GM21786 (cell line): Measurements from ENCODE around the gene CSTPP1.

Experiments
- ATAC-seq: cut with Tn5 transposase; IDR thresholded peaks from one replicate; pipeline ENCODE4 v1.9.1; 2021; ENCODE audit not compliant: unreplicated experiment

Gene CSTPP1

DNA sequence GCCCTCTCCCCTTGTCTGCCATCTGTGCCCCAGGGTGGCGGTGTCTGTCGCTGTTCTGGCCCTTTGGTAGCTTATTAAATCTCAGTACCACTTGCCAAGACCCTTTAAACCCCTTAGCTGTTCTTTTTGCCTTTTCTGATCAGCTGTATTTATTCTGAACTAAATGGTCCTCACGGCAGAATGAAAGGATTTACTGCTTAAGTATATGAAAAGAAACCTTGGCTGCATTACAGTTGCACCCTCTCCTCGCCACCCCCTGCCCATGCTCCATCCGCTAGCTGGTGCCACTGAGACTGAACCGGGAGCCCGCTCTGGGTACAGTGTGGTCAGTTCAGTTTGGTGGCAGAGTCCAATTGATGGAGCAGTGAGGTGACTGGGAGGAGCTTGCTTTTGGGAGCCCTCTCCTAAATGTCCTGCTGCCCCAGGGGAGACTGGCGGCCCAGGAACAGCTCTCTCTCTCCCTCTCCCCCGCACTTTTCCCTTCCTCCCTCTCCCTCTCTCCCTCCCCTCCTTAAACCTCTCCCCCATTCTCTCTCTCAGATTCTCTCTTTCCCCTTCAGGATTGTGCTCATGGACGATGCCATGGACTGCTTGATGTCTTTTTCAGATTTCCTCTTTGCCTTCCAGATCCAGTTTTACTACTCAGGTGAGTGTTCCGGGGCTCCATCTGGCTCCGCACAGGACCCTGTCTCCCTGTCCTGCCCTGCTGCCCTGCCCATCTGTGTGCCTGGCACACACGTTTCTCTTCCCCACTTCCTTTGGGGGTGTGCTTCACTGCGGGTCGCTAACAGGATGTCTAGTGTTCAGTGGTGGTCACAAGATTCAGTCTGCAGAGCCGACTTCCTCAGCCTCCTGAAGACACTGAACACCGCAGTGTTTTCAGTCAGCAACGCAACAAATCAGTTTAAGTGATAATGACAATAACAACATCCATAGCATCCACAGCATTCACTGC, 218.3 kb downstream of the CSTPP1 start:
- ATAC-seq: no peak

DNA sequence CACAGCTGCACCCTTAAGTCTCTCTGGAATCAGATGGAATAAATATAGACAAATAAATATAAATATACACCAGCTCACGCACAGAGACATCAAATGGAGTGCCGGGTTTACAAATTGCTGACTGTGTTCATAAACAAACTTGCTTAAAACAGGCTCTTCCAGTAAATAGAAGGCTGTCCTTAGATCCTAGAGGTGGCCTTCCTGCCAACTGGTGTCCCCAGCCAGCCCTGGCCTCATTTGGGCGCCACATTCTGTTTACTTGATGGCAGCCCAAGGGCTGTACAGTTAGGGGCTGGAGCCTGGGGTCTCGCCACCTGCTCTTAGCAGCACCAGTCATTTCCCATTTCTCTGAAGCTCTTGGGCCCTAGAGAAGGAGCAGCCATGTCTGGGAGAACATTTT, 219.3 kb downstream of the CSTPP1 start:
- ATAC-seq: no peak

DNA sequence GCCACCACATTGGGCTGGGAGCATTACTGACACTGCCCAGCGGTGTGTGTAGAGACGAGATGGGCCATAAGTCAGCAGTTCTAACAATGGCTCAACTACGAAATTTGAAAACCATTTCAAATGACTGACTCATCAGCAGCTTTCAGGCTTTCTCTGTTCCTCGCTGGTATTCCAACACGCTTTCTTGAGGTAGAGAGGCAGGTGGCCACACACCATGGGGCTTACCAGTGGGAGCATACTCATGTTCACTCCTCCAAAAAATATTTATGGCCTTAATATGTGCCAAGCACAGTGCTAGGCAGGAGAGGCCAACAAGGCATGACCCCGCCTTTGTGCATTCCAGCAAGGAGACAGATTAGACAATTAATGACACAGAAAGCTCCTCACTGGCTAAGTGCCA, 219.8 kb downstream of the CSTPP1 start:
- ATAC-seq: no peak

DNA sequence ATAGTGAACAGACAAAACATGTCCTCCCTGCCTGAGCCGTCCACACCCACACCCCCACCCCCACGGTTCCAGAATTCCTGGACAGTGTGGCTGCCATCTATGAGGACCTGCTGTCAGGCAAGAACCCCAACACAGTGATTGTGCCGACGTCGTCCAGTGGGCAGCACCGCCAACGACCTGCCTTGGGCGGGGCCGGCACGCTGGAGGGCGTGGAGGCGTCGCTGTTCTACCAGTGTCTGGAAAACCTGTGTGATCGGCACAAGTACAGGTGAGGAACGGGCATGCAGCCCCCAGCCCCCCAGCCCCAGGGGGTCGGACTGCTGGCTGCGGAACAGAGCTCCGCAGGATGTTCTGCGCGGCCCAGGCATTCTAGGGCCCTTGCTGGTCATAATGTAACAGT, 220.4 kb downstream of the CSTPP1 start:
- no peak for ATAC-seq

DNA sequence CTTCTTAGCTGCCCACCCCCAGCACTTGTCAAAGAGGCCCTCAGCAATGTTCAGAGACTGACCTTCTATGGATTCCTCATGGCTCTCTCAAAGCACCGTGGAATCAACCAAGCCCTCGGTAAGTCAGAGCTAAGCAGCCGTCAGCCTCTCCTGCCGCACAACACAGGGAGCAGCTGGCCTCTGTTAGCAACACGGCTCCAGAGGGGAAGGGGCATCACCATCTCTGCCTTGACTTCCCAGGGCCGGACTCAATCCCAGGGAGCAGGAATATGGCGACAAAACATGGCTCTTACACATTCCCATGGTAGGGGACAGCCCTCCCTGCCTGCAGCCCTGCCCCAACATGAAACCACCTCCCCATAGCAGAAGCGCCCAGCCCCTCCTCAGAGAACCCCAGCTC, 221.2 kb downstream of the CSTPP1 start:
- ATAC-seq: no peak

DNA sequence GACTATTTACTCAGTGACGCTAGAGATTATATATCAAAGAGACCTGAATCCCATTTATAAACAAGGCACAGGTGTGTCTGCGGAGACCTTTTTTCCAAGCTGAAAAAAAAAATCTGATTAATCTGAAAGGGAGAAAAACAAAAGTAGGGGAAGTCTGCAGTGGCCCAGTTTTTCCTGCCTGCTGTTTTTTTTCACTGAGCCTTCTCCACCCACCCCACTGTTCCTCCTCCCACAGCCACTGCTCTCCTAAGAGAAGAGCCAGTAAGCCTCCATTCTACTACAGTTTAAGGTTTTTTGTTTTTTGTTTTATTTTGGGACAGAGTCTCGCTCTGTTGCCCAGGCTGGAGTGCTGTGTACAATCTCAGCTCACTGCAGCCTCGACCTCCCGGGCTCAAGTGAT, 221.7 kb downstream of the CSTPP1 start:
- ATAC-seq: no peak

DNA sequence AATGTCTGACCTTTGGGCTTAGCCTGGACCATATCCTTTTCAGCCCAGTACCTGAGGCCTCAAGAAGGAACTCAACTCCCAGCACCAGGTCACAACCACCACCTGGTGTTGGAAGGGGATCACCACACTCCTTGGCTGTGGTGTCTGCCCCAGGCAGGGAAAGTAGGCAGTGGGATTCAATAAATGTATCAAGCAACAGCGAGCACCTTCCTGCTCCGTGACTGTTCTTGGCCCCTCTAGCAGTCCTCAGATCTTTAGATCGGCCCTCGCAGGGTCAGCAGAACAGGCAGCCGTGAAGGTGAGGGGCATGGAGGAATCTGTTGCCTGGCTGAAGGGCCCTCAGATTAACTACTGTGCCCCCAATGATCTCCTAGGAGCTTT, 224.2 kb downstream of the CSTPP1 start:
- ATAC-seq: no peak

DNA sequence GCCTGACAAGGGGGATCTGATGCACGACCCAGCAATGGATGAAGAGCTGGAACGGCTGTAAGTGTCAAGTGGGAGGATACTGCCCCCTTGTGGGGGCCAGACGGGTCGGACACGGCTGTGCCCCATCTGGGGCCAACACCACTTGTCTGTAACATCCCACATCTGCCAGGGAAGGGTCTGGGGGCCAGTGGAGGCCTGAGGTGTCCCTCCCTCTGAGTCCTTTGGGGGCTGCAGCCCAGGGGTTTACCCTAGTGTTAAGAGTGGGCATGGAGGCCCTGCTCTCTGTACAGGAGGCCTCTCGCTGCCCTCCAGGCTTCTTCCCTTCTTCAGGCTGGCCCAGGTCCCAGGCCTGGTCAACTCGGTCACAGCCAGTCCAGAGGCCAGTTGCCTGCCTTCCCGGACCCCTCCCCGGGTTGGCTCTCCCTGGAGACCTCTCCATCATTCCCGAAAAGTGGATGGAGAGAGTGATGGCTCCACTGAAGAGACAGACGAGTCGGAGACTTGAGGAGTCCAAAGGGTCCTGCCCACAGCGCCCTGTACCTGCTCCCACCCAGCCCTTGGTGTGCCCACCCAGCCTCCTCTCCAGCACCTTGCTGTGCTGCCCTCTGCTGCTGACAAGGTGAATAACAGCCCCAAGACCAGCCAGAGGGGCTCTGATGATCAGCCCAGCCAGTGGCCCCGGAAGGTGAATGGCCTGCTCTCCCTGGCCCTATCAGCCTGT, 224.7 kb downstream of the CSTPP1 start:
- ATAC-seq: no peak

DNA sequence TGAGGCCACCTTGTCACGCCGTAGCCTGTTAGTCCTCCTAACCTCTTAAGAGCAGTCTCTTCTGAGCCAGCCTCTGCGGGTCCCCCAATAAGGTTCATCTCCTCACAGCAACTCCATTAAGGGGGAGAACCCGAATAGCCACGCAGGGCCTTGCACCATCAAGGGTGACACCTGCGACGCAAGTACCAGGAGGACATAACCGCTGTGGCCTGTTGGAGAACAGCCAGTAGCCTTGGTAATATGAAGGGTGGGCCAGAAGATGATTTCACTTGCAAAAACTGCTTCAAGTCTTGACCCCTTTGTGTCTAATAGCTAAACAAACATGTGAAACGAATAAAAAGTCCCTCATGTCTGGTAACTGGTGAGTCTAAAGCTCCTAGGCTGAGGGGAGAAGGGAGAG, 225.3 kb downstream of the CSTPP1 start:
- ATAC-seq: no peak

DNA sequence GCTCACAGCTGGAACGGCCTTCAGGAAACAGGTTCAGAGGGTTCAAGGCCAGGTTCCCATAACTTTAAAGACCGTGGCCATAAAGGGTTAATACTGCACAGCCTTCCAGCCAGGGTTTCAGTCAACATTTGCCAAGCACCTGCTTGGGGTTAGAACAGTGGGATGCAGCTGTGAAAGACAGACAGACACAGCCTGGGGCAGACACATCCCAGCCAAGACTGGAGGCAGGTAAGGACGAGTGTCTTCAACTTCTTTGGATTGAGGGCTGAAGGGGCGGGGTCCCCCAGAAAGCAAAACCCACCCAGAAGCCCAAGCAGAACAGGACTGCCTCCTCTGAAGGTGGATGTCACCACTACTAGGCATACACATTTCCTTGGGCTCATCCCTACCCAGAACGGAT, 225.9 kb downstream of the CSTPP1 start:
- ATAC-seq: no peak

DNA sequence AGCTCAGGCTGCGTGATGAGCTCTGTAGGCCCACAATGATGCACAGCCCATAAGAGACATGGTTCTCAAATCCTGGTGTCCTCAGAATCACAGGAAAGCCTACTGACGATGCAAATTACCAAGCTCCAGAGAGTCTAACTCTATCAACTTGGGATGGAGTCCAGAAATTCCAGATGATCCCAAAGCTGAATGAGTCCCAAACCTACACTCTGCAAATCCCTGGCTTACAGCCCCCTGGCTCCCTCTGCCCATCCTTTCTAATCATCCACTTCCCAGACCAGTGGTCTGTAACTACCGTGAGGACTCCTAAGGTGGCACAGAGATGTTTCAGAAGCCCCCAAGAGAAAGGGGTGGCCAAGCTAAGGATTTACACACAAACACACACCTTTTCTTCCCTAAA, 226.6 kb downstream of the CSTPP1 start:
- no peak for ATAC-seq

DNA sequence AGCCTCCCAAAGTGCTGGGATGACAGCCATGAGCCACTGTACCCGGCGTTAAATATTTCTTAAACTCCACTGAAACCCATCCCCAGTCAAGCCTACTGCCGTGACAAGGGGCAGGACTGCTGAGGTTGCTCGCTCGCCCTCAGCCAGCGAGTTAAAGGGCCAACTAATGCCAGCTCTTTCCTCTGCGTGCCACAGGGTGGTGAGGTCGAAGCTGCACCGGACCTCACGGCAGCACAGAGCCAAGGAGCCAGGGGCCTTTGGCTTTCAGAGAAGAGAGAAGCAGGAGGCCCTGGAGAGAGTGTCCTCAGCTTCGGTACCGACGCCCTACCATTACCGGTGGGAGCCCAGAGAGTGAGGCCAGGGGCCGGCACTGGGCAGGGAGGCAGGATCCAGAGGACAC, 227.3 kb downstream of the CSTPP1 start:
- ATAC-seq: no peak

DNA sequence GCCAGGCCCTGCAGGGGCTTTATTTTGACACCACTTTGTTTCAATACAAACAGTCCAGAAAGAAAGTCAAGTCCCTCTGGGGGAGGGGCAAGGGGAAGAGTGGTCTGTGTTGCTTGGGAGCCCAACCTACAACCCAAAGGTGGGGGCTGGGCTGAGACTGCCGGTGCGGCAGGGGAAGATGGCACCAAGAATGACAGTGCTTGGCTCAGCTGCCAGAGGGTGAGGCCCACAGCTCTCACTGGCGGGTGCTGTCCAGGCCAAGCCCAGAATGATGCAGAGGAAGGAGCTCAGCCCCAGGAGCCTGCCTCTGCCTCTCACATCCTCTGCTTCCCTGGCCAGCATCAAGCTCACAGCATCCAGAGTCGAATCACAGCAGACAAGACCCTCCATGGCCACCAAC, 227.8 kb downstream of the CSTPP1 start:
- ATAC-seq: no peak

DNA sequence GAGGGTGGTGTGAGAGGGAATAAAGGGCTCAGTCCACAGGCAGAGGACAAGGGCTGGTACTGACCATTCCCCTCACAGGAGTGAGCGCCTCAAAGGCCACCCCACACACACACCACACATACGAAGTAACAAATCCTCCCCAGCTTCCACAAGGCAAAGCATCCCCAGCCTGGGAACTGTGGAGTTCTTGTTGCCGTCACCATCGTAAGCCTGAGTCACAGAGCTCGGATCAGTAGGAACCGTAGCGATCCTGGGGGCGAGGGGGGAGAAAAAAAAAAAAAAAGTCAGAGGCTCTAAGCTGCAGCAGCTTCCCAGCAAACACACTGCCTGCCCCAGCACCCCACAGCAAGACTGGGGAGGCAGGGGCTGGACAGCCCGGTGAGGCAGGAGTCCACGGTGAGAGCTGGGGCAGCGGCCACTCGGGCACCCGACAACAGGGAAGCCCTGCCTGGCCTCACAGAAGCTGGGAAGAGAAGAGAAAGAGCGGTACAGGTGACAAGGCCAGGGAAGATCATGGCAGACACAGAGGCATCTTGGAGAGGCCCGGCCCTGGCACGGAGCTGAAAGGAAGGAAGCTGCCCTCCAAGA, 228.8 kb downstream of the CSTPP1 start:
- no peak for ATAC-seq

DNA sequence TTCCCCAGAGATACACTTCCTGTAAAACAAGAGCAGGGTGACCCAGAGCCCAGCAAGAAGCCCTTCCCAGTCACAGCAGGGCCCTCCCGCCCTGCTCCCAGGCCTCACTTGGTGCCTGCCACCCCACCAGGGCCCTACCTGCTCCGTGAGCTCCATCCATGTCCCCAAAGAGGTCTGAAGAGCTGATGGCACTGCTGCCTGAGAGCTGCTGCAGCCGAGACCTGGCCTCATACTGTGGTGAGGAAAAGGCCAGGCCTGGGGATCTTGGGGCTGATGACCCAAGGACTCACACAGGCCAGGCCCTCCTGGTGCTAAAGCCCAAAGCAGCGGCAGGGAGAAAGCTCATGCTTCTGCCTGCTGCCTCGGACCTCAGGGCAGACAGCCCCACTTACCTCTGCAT, 229.8 kb downstream of the CSTPP1 start:
- ATAC-seq: no peak

DNA sequence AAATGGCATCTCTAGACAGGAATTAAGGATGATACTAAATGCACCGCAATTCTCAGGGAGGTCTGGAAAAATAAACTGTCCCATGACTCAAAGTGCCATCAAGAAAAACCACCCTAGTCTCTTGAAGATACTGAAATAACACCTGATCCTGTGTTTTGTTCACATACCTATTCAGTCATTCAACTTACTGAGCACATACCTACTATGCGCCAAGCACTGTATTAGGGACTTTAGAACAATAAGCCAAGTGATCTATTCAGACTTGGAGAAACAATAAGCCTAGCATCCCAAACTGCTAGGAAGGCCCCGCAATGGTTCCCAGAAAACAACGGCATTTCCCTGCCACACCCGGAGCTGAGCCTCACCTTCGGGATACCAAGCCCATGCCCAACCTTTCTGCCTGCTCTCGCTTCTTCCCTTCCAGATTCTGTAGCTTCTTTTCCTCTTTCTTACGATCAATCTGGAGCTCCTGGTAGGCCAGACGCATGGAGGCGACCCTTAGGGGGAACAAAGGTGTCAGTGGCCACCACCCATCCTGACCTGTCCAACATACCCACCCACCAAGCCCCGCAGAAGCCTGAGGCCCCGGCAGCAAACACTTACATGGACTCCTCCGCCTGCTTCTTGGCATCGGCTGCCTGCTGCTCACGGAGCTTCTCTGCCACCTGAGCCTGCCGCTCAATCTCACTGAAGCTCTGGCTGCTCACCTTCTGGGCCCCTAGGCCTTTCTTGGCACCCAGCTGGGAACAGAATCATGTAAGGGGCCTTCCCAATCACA, 234.7 kb downstream of the CSTPP1 start:
- ATAC-seq: no peak

DNA sequence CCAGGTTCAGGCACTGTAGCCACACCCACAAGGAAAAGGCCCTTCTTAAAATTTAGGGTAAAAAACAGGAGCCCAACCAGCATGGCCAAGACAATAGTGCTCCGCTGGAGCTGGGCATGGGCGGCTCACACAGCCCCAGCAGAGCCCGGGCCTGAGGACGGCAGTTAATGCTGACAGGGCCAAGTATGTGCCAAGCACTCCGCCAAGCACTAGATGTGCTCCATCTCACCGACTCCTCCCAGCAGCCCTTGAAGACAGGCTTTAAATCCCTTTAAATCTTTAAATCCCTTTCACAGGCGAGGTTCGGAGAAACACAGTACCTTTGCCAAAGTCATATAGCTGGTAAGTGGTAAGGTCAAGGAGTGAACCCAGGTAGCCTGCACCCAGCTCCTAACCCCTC, 235.3 kb downstream of the CSTPP1 start:
- ATAC-seq: no peak

DNA sequence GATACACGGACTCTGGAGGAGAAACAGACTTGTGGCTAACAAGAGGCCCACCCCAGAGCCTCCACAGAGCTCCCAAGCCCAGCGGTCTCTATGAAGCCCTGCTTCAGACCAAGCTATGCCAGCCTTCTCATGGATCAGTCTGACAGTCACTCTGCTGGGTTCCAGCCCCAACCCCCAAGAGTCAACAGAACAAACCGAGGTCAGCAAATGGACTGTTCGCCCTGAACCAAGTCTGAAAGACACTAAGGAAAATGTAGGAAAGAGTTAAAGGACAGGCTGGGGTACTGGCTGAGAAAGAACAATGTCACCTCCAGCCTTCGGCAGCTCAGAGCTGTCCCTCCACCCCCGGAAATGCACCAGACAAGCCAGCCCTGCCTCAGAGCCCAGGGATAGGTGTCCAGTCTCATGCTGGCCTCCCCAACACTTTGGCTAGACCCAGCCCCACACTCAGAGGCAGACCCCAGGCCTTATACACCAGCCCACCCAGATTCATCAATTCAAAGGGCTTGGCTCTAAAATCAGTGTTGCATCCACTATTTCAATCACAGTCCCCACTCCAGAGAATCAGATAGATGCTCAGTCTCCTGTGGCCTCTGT, 236.3 kb downstream of the CSTPP1 start:
- no peak for ATAC-seq

DNA sequence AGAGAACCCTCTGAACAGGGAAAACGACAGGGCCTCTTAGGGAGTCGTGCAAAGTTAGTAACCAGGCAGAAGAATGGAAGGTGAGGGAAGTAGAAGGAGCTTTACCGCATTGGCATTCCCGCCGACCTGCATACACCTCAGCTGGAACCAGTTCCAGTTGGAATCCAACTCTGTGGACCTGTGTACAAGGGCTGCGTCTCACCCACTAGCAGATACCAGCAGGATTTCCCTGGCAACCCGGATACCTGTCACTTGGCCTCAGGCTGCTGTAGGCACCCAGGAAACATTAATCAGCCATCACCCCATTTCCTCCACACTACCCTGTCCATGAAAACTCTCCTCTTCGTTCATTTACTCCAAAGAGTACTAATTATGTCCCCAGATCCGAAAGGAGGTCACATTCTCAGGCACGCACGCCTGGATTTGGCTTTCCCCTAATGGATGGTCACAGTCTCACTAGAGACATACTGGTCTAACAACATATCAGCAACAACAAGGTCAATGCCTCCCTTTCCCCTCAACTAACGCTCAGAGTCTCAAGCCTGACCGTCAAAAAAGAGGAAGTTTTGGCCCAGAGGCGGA, 239.3 kb downstream of the CSTPP1 start:
- no peak for ATAC-seq
